A549 (cell line): ENCODE results near the gene CBARP. TPM values are rescaled to one million over a fixed set of nuclear protein-coding genes. Genes with fewer than 3 reads are reported as not detected.
A peak's percentile ranks its signal among the peaks of the same experiment; 100 is the strongest.

Experiments
- ATAC-seq, 2 experiments: fragments of 200-7000 bp in 1 of 2; fragments of >200 bp in 1 of 2; cut with Nextera tagmentation in 1 of 2; cut with Tn5 transposase in 1 of 2; 3 replicates each; pipeline versions ENCODE4 v1.8.0 to v1.9.1; 2018 to 2020; ENCODE audit warnings: mild to moderate bottlenecking in 1 of 2, moderate library complexity in 1 of 2
- CTCF ChIA-PET: fragments of 300-600 bp; sonication (Branson Sonifier 250); formaldehyde crosslinking; extraction: SDS; loops from one replicate; lab custom pipeline; 2021; ENCODE audit warnings: antibody characterized with exemption, inconsistent platforms; lab: Yijun Ruan, JAX
- POLR2A ChIA-PET: fragments of 350-600 bp; formaldehyde crosslinking; extraction: SDS; loops from one replicate; lab custom pipeline; 2021; ENCODE audit warnings: antibody characterized with exemption, inconsistent platforms; lab: Yijun Ruan, JAX
- DNase-seq, 2 experiments: peaks; one replicate each; pipeline versions ENCODE4 v3.0.0 to v3.0.0-alpha.2; 2011 to 2016; ENCODE audit warnings: low read depth in 1 of 2, low spot score in 1 of 2
- FAIRE-seq: peaks from 2 replicates; lab custom pipeline; 2011; peaks lifted over from hg19 to GRCh38; lab: Jason Lieb, UNC
- H3K27ac ChIP-seq, 2 experiments: fragments of >200 bp; sonication (Bioruptor Twin); formaldehyde crosslinking; 3 replicates each; pipeline ENCODE4 v1.5.1; 2016 to 2017
- H3K4me1 ChIP-seq: fragments of >200 bp; sonication (Bioruptor Twin); formaldehyde crosslinking; 3 replicates; pipeline ENCODE4 v1.6.1; 2016
- H3K4me2 ChIP-seq: fragments of >200 bp; sonication (Bioruptor Twin); formaldehyde crosslinking; 3 replicates; pipeline ENCODE4 v1.6.1; 2016
- H3K4me3 ChIP-seq: fragments of >200 bp; sonication (Bioruptor Twin); formaldehyde crosslinking; 3 replicates; pipeline ENCODE4 v1.5.1; 2016
- H3K9me3 ChIP-seq: fragments of >200 bp; sonication (Bioruptor Twin); formaldehyde crosslinking; 3 replicates; pipeline ENCODE4 v1.6.1; 2016
- CHD4 ChIP-seq: fragments of 200-600 bp; sonication (generic); IDR thresholded peaks from 2 replicates; pipeline ENCODE4 v1.6.1; 2016; ENCODE audit warnings: antibody characterized with exemption, mild to moderate bottlenecking, borderline replicate concordance
- CTCF ChIP-seq: fragments of >200 bp; sonication (Bioruptor Twin); formaldehyde crosslinking; IDR thresholded peaks from 3 replicates; pipeline ENCODE4 v1.5.1; 2016
- HES2 ChIP-seq: fragments of >200 bp; sonication (Bioruptor Twin); formaldehyde crosslinking; IDR thresholded peaks from 2 replicates; pipeline ENCODE4 v1.6.1; 2016
- HOXB13 ChIP-seq: fragments of 250-450 bp; sonication (Bioruptor Pico); IDR thresholded peaks from 2 replicates; pipeline ENCODE4 v1.5.0; 2020; ENCODE audit warnings: low read depth, mild to moderate bottlenecking, moderate library complexity
- HOXB5 ChIP-seq: fragments of 250-450 bp; sonication (Bioruptor Pico); IDR thresholded peaks from 2 replicates; pipeline ENCODE4 v1.5.0; 2020; ENCODE audit warnings: mild to moderate bottlenecking, moderate library complexity
- JUNB ChIP-seq: fragments of >200 bp; sonication (Bioruptor Twin); formaldehyde crosslinking; IDR thresholded peaks from 2 replicates; pipeline ENCODE4 v1.6.1; 2016
- MAX ChIP-seq: IDR thresholded peaks from 2 replicates; pipeline ENCODE4 v1.6.1; 2012
- NPAS2 ChIP-seq: fragments of 250-450 bp; sonication (Bioruptor Pico); IDR thresholded peaks from 2 replicates; pipeline ENCODE4 v1.8.0; 2022; ENCODE audit warnings: mild to moderate bottlenecking, moderate library complexity, borderline replicate concordance
- NR3C1 ChIP-seq: fragments of >200 bp; sonication (Bioruptor Twin); formaldehyde crosslinking; IDR thresholded peaks from 3 replicates; pipeline ENCODE4 v1.6.1; 2017
- POLR2A ChIP-seq: IDR thresholded peaks from 2 replicates; pipeline ENCODE4 v1.6.1; 2012; ENCODE audit warnings: mild to moderate bottlenecking, low read length
- RAD21 ChIP-seq, 2 experiments: fragments of >200 bp in 1 of 2; sonication (Bioruptor Twin) in 1 of 2; formaldehyde crosslinking in 1 of 2; IDR thresholded peaks in 1 of 2; conservative IDR thresholded peaks in 1 of 2; 2 replicates in 1 of 2; 3 replicates in 1 of 2; pipeline ENCODE4 v1.6.1; 2012 to 2018; ENCODE audit warnings: inconsistent platforms in 1 of 2
- RARB ChIP-seq: fragments of 250-450 bp; sonication (Bioruptor Pico); IDR thresholded peaks from 2 replicates; pipeline ENCODE4 v1.8.0; 2021; ENCODE audit warnings: mild to moderate bottlenecking, moderate library complexity
- RFX5 ChIP-seq: fragments of 450-650 bp; IDR thresholded peaks from 2 replicates; pipeline ENCODE4 v1.7.1; 2014; ENCODE audit warnings: antibody characterized with exemption, mild to moderate bottlenecking, moderate library complexity
- SMC3 ChIP-seq: fragments of >200 bp; sonication (Bioruptor Twin); formaldehyde crosslinking; IDR thresholded peaks from 3 replicates; pipeline ENCODE4 v1.6.1; 2018; ENCODE audit warnings: inconsistent platforms
- TFCP2L1 ChIP-seq: fragments of 250-450 bp; sonication (Bioruptor Pico); IDR thresholded peaks from 2 replicates; pipeline ENCODE4 v1.5.0; 2021; ENCODE audit warnings: mild to moderate bottlenecking
- USF2 ChIP-seq: fragments of 450-650 bp; IDR thresholded peaks from 2 replicates; pipeline ENCODE4 v1.6.1; 2014; ENCODE audit warnings: antibody characterized with exemption
- ZFP36 ChIP-seq: fragments of 450-650 bp; IDR thresholded peaks from 2 replicates; pipeline ENCODE4 v1.6.1; 2014; ENCODE audit warnings: borderline replicate concordance; ENCODE audit not compliant: partially characterized antibody
- ZNF302 ChIP-seq: fragments of 250-450 bp; sonication (Bioruptor Pico); IDR thresholded peaks from 2 replicates; pipeline ENCODE4 v1.9.0; 2021; ENCODE audit warnings: inconsistent platforms, mild to moderate bottlenecking, moderate library complexity
- WGBS: methylation state at CpG from one replicate; pipeline ENCODE4 v1.1.6; 2017; ENCODE audit errors: missing lambda C conversion rate; 5-methylcytosine and 5-hydroxymethylcytosine counted together
- polyA plus RNA-seq, 4 experiments: library from polyadenylated mRNA; depleted of rRNA in 3 of 4; stranded (reverse); fragments of >200 nt; fragmentation: RNase III in 1 of 4; extraction: RNeasy Plus Mini Kit Qiagen cat#74134 plus additional on column Dnase treatment in 1 of 4; gene quantifications; 2 replicates in 3 of 4; 3 replicates in 1 of 4; pipeline ENCODE4 v1.2.3, GENCODE V29; 2011 to 2017

The CBARP gene
- polyA plus RNA-seq, 2 of the 4 experiments (the other 2 are of a cell fraction), result 0.19 to 2.0 TPM

- no peak overlapping the region for H3K4me2 ChIP-seq
- no peak overlapping the region for H3K4me3 ChIP-seq
- POLR2A ChIA-PET, result no interaction called here
- WGBS, result 100% methylated on average over 5 of the region's 22 CpGs
- H3K27ac ChIP-seq, result 0 out of 6 replicates have a peak overlapping the region, but pooled peaks of 1 of the 2 experiments have one; percentile 48
- ATAC-seq (no peak), DNase-seq (no peak), FAIRE-seq (no peak)
- peaks cover 14% of the 10 kb centered on the region; the same call in 1 of the 3 replicates for H3K4me1 ChIP-seq
- H3K9me3 ChIP-seq, result no peaks in the 10 kb centered on the region
- TF ChIP-seq ZNF302 (CRISPR knock-in tag) (no peak), RFX5 (no peak), TFCP2L1 (CRISPR knock-in tag) (no peak), SMC3 (no peak), HES2 (no peak), NPAS2 (CRISPR knock-in tag) (no peak), USF2 (no peak), POLR2A (no peak), ZFP36 (no peak), HOXB5 (CRISPR knock-in tag) (no peak), HOXB13 (CRISPR knock-in tag) (no peak), RARB (no peak), MAX (no peak)
- CTCF ChIA-PET, result interaction anchor here (0.6 to 5.3 kb wide), 16 partner anchors 10 to 203 kb away, joined by 3 to 38 read pairs (median 8); partner anchors contain the start of genes ATP5F1D and CBARP
These were observed 15.9 kb downstream of the CBARP start for GRCh38 chr19:1221904-1222255.

GRCh38 chr19:1220976-1221903, 16.6 kb downstream of the CBARP start:
- no peak overlapping the region for H3K4me2 ChIP-seq
- H3K27ac ChIP-seq, result 0 out of 6 replicates have a peak overlapping the region, but pooled peaks of 1 of the 2 experiments have one; percentile 48
- ATAC-seq (peak; percentile 45 to 76; a peak in 5 of 6 replicates), DNase-seq (peak in 1 of 2 experiments; percentile 61), FAIRE-seq (no peak)
- TF ChIP-seq CHD4, result no peak
- no peak for TF ChIP-seq HES2
- no peak for TF ChIP-seq JUNB
- peak; percentile 31; the same call in 1 of the 3 replicates for TF ChIP-seq SMC3
- TF ChIP-seq RAD21 (conservative IDR thresholded peaks at IDR 0.05 in 1 of 2, IDR thresholded peaks at IDR 0.05 in 1 of 2), result peak; percentile 50 to 53; a peak in 4 of 5 replicates
- no peak for TF ChIP-seq NR3C1
- no peak for TF ChIP-seq USF2
- peak; percentile 45 for TF ChIP-seq CTCF
- POLR2A ChIA-PET, result no interaction called here
- WGBS, result 67% methylated on average over 23 of the region's 38 CpGs
- H3K4me3 ChIP-seq, result no peak overlapping the region
- CTCF ChIA-PET, result interaction anchor here (0.6 to 5.3 kb wide), 23 partner anchors 9 to 202 kb away, joined by 3 to 38 read pairs (median 6); partner anchors contain the start of genes ATP5F1D, CBARP and CIRBP
- H3K9me3 ChIP-seq, result no peaks in the 10 kb centered on the region
- H3K4me1 ChIP-seq, result peaks cover 14% of the 10 kb centered on the region; the same call in 1 of the 3 replicates
